NCI-H1105 treated with DMSO at 0.1 percent for 48 hours (cell line): Measurements from ENCODE around the gene DLGAP1.

ENCODE experiments used
- DNase-seq: peaks from one replicate; lab custom pipeline; 2025; lab: John Stamatoyannopoulos, UW

The DLGAP1 gene

GRCh38 chr18:3530807-3531206 is 924.3 kb downstream of the DLGAP1 start:
- DNase-seq = no peak

- peak; percentile 64 for DNase-seq
These were observed 925.5 kb downstream of the DLGAP1 start for GRCh38 chr18:3529601-3530000.

GRCh38 chr18:3529077-3529476 is 926.0 kb downstream of the DLGAP1 start:
- no peak for DNase-seq

GRCh38 chr18:3528231-3528630 is 926.9 kb downstream of the DLGAP1 start:
- DNase-seq = peak; percentile 21

GRCh38 chr18:3526421-3527354 is 928.4 kb downstream of the DLGAP1 start:
- peak; percentile 81 for DNase-seq

GRCh38 chr18:3525870-3526420 is 929.2 kb downstream of the DLGAP1 start:
- DNase-seq = no peak

- DNase-seq = no peak
These were observed 930.4 kb downstream of the DLGAP1 start for GRCh38 chr18:3524706-3525105.

GRCh38 chr18:3520230-3521085 is 934.6 kb downstream of the DLGAP1 start:
- DNase-seq = no peak

- no peak for DNase-seq
These were observed 940.5 kb downstream of the DLGAP1 start for GRCh38 chr18:3514312-3515216.

GRCh38 chr18:3513481-3513880 is 941.6 kb downstream of the DLGAP1 start:
- DNase-seq = no peak

GRCh38 chr18:3511980-3512379 is 943.1 kb downstream of the DLGAP1 start:
- DNase-seq = no peak

GRCh38 chr18:3510896-3511295 is 944.2 kb downstream of the DLGAP1 start:
- DNase-seq = no peak

- no peak for DNase-seq
These were observed 945.1 kb downstream of the DLGAP1 start for GRCh38 chr18:3510024-3510423.

- peak; percentile 25 for DNase-seq
These were observed 946.2 kb downstream of the DLGAP1 start for GRCh38 chr18:3508576-3509549.

GRCh38 chr18:3504637-3505036 is 950.5 kb downstream of the DLGAP1 start:
- DNase-seq = no peak

GRCh38 chr18:3502650-3503049 is 952.5 kb downstream of the DLGAP1 start:
- no peak for DNase-seq

- no peak for DNase-seq
These were observed 955.1 kb downstream of the DLGAP1 start for GRCh38 chr18:3500016-3500415.

GRCh38 chr18:3499501-3499900 is 955.6 kb downstream of the DLGAP1 start:
- DNase-seq = no peak

GRCh38 chr18:3498698-3499471 is 956.2 kb downstream of the DLGAP1 start:
- peak; percentile 33 for DNase-seq
